ENCODE results near the gene UPF1.

UPF1 gene

DNA sequence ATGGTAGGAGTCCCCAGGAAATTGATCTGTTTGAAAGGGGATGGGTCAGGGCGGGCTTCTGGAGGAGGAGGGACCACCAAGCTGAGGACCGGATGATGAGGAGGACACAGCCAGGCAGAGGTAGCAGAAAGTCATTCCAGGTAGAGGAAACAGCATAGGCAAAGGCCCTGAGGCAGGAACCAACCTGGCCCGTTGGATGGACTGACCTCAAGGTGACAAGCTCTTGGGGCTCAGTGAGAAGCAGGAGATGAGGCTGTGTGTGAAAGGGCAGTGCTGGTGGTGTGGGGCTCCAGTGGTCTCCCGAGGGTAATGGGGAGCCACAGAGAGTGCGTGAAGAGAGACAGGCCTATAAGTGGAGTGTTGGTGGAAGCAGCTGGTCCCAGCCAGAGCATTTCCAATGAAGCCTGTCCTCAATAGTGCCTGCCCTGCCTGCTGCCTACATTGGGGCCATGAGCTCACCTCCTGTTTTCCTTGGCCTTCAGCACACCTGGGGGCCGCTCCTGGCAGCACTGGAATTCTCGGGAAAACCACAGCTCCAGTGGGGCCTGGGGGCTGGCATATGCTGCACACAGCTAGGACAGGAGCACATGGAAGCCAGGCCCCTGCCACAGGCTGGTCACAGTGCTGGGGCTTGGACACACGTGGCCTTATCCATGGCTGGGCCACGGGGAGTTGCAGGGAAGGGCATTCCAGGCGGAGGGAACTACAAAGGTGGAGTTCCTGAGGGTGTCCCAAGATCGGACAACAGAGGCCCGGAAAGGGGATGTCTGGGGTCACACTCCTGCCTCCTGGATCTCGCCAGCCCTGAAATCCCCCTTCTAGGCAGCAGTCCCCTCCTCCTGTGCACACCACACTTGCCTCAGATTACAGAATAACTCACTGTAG, 38.4 kb upstream of the UPF1 start:
- TF ChIP-seq ZNF274 (IDR thresholded peaks at IDR 0.05; ENCODE audit: low read depth, low read length) = no peak
- H3K4me3 ChIP-seq (ENCODE audit: low read length) = no peak overlapping the region

DNA sequence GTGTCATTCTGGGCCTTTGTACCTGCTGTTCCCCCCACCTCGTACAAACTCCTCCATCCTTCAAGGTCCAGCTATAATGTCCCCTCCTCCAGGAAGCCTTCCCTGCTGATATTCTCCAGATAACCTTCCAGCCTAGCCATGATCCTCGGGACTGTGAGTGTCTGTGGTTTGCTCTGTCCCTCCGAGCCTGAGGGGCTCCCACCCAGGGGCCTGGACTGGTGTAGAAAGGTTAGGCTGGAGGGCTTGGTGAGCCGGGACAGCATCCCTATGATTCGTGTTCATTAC, 37.8 kb upstream of the UPF1 start:
- no peak overlapping the region for H3K4me3 ChIP-seq (ENCODE audit: low read length)
- no peak for TF ChIP-seq ZNF274 (IDR thresholded peaks at IDR 0.05; ENCODE audit: low read depth, low read length)

DNA sequence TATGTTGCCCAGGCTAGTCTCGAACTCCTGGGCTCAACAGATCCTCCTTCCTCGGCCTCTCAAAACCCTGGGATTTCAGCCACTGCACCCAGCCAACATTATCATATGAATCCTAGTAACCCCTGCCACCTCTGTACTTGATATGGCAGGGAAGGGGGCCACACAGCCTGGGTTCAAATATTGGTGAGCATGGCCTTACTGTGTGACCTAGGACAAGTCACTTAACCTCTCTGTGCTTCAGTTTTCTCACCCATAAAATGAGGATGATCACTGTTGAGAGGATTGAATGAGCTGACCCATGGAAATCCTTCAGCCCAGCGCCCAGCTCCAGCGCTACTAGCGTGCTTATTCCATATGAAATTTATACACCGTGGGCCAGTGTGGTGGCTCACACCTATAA, 37.1 kb upstream of the UPF1 start:
- no peak overlapping the region for H3K4me3 ChIP-seq (ENCODE audit: low read length)
- TF ChIP-seq ZNF274 (IDR thresholded peaks at IDR 0.05; ENCODE audit: low read depth, low read length) = no peak

DNA sequence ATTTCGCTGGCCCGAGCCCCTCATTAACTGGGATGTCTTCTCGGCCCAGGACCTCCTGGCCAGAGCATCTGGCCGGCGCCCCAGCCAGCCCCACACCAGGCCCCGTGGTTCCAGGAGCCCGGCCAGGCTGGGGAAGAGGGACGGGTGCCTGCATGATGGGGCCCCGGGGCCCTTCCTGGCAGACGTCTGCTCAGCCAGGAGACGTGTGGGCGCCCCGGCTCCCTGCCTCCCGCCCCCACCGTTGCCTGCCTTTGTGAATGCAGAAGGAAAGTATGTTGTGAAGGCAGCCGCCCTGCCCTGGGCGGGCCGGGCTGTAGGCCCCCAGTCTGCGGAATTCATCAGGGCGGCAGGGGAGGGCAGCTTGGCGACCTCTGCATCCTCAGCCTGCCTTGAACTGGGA, 36.2 kb upstream of the UPF1 start:
- TF ChIP-seq ZNF274 (IDR thresholded peaks at IDR 0.05; ENCODE audit: low read depth, low read length) = no peak
- no peak overlapping the region for H3K4me3 ChIP-seq (ENCODE audit: low read length)

DNA sequence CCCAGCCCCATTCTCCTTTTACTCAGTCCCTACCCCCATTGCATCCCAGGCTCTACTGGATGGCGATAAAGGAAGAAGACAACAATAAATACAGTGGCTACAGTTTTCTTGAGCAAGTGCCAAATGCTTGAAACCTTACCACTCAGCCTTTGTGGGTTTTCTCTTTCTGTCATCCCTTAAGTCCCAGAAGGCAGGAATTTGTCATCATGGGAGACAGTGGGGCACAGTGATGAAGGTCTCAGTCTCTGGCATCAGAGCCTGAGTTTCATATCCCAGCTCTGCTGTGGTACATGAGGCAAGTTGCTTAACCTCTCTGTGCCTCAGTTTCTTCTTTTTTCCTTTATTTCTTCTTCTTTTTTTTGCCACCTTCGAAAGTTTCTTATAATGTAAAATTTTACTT, 35.5 kb upstream of the UPF1 start:
- TF ChIP-seq ZNF274 (IDR thresholded peaks at IDR 0.05; ENCODE audit: low read depth, low read length) = no peak
- H3K4me3 ChIP-seq (ENCODE audit: low read length) = no peak overlapping the region

DNA sequence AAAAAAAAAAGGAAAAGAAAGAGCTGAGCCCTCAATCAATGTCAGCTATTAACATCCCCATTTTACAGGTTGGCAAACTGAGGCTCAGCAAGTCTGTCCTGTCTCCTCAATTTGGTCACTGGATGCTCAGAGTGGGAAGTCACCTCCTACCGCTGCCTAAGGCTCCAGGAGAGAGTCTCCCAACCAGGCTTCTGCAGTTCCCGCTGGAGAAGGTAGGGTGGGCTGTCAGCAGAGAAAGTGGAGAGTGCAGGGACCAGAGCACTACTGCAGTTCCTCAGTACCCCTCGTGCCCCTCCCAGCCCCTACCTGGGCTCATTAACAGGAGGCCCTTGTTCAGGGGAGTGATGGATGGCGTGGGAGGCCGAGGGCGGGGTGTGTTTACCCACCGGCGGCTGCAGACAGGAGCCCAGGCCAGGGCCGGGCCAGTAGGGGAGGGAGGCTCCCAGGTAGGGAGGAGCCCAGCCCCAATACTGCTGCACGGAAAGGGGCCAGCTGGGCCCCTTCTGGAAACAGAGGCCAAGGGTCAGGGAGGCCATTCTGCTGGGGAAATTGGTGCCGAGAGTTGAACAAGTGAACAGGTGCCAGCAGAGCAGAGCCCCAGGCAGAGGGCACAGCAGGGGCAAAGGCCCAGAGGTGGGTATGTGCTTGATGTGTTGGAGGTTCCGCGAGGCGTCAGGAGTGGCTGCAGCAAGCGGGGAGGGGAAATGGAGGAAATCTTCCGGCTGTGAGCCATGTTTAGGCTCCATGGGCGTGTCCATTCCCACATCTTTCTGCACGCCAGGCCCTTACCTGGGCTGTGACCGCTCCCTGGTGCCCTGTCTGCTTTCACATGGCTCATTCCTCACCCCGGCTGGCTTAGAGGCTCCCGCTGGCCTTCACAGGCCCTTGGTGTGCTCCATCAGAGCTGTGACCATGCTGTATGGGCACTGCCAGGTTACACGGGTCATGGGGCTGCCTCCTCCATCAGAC, 33.1 kb upstream of the UPF1 start:
- TF ChIP-seq ZNF274 (IDR thresholded peaks at IDR 0.05; ENCODE audit: low read depth, low read length) = no peak
- H3K4me3 ChIP-seq (ENCODE audit: low read length) = no peak overlapping the region

DNA sequence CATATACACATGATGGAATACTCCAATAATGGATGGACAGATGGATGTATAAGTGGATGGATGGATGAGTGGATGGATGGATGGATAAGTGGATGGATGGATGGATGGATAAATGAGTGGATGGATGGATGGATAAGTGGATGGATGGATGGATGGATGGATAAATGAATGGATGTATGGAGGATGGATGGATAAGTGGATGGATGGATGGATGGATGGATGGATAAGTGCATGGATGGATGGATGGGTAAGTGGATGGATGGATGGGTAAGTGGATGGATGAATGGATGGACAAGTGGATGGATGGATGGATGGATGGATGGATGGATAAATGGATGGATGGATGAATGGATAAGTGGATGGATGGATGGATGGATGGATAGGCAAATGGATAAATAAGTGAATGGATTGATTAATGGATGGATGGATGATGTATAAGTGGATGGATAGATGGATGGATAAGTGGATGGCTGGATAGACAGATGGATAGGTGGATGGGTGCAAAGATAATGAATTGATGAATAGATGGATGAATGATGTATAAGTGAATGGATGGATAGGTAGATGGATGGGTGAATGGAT, 32.3 kb upstream of the UPF1 start:
- H3K4me3 ChIP-seq (ENCODE audit: low read length) = no peak overlapping the region
- no peak for TF ChIP-seq ZNF274 (IDR thresholded peaks at IDR 0.05; ENCODE audit: low read depth, low read length)

DNA sequence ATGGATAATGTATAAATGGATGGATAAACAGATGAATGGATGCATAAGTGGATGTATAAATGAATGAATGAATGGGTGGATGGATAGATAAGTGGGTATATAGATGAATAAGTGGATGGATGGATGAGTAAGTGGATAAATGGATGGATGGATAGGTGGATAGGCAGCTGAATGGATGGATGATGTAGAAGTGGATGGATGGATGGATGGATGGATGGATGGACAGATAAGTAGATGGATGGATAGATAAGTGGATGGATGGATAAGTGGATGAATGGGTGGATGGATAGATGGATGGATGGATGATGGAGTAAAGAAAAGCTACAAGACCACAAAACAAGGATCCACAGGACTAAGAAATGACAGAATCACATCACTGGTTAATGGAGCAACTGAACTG, 31.7 kb upstream of the UPF1 start:
- TF ChIP-seq ZNF274 (IDR thresholded peaks at IDR 0.05; ENCODE audit: low read depth, low read length) = no peak
- no peak overlapping the region for H3K4me3 ChIP-seq (ENCODE audit: low read length)

DNA sequence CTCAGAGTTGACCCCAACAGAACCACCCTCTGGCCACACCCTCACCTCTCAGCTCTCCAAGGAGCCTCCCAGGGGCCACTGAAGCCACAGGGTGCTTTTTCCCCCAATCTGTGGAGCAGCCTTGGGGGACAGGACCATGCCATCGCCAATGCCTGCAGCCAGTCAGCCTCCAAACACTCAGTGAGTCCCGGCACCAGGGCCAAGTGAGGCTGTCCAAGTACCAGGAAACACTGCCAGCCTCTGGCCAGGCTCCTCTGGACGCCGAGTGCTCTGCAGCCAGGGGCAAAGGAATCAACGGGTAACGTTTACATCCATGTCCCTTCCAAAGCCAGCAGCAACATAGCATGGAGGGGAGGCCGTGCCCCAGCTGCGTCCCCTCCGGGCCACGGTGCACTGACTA, 31.1 kb upstream of the UPF1 start:
- H3K4me3 ChIP-seq (ENCODE audit: low read length) = no peak overlapping the region
- no peak for TF ChIP-seq ZNF274 (IDR thresholded peaks at IDR 0.05; ENCODE audit: low read depth, low read length)

DNA sequence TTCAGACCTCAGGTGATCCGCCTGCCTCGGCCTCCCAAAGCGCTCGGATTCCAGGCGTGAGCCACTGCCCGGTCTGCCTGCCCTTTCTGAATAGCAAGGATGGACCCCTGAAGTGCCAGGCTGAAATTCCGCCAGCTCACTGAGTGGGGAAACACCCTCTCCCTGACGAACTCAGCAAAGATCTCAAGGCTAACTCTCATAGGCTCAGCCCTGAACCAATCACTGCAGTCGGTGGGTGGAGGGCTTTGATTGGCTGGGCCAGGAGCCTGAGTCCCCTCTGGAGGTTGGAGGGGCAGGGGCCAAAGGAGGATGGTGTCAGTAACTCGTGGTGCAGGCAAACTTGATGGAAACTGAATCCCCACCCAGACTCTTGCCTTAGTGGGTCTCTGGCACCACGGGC, 29.4 kb upstream of the UPF1 start:
- TF ChIP-seq ZNF274 (IDR thresholded peaks at IDR 0.05; ENCODE audit: low read depth, low read length) = no peak
- no peak overlapping the region for H3K4me3 ChIP-seq (ENCODE audit: low read length)

DNA sequence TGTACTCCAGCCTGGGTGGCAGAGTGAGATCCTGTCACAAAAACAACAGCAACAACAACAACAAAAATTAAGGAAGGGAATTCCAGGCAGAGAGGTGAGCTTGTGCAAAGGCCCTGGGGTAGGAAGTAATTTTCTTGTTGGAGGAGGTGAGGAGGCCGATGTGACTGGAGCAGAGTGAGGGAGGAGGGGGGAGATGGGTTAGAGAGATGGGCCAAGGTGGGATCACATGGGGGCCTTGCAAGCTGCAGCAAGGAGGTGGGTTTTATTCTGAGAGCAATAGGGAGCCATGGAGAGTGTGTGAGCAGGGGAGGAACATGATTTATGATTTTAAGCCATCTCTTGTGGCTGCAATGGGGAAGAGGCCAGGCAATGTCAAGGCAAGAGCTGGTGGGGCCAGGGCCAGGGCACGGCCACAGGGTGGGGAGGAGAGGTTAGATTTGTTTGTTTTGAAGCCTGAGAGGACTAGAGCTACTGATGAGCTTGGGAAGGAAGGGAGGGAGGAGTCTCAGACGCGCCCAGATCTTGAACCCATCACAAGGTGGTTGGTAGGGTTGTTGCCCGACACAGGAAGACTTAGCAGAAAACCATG, 28.1 kb upstream of the UPF1 start:
- TF ChIP-seq ZNF274 (IDR thresholded peaks at IDR 0.05; ENCODE audit: low read depth, low read length) = no peak
- no peak overlapping the region for H3K4me3 ChIP-seq (ENCODE audit: low read length)

DNA sequence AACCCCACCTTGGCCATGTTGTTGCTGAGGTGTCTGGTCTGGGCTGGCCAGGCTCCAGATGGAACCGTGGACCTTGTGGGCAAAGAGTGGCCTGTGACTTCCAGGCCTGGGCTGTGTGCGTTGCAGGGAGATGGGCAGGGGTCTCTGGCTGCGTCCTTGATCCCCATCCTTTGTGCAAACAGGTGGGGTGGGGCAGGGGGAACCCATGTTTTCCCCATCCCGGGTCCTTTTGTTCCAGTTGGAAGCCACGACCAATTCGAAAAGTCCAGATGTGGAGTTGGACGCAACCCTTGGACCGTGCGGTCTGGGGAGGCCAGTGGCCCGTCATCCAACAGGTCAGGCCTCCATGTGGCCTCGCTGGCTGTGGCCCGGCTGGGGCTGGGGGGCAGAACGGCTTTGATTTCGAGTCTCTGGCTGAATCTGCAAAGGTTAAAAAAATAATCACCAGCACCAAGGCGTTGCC, 27.6 kb upstream of the UPF1 start:
- no peak overlapping the region for H3K4me3 ChIP-seq (ENCODE audit: low read length)
- no peak for TF ChIP-seq ZNF274 (IDR thresholded peaks at IDR 0.05; ENCODE audit: low read depth, low read length)

DNA sequence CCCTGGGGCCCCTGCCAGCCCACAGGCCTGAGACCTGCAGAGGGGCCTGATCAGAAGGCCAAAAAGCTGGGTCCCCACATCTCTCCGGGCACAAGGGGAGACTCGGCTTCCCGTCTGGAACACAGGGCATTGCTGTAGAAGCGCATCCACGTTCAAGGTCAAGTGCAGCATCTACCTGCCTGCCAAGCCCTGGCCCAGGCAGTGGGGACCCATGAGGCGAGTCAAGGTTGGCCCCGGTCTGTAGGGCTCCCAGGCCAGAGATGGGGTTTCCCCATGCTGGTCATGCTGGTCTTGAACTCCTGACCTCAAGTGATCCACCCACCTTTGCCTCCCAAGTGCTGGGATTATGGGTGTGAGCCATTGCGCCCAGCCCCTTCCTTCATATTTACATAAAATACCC, 27.1 kb upstream of the UPF1 start:
- TF ChIP-seq ZNF274 (IDR thresholded peaks at IDR 0.05; ENCODE audit: low read depth, low read length) = no peak
- no peak overlapping the region for H3K4me3 ChIP-seq (ENCODE audit: low read length)

DNA sequence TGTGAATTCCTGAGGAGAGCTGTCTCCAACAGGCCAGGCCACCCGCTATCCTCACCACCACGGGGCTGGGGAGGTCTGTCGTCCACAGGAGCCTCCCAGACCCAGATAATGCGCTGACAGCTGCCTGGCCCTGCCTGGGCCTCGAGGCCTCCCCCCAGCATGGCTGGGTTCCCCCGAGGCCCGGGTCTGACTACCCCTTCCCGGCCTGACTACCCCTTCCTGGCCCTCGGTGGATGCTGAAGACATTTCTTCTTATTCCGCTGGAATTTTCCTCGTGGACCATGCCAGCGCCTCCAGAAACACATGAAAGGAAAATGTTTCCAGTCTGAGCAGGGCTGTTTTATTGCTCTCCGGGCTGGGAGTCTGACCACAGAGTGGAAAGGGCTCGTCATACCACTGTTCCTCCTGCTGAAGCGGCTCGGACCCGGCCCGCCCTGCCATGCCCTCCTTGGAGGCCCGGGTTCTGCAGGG, 23.9 kb upstream of the UPF1 start:
- TF ChIP-seq ZNF274 (IDR thresholded peaks at IDR 0.05; ENCODE audit: low read depth, low read length) = no peak

More for the DNA sequence above, 23.9 kb upstream of the UPF1 start:
- no peak overlapping the region for H3K4me3 ChIP-seq (ENCODE audit: low read length)
